GM12865 (cell line): ENCODE data around the gene CUEDC2.

Experiments used
- DNase-seq: peaks from one replicate; pipeline ENCODE4 v3.0.0; 2010; ENCODE audit warnings: low read depth
- H3K4me3 ChIP-seq: 2 replicates; pipeline ENCODE4 v1.5.1; 2011; ENCODE audit warnings: mild to moderate bottlenecking, low read depth, low read length, control low read depth
- CTCF ChIP-seq: IDR thresholded peaks from 2 replicates; pipeline ENCODE4 v1.5.1; 2011; ENCODE audit warnings: low read length, control low read depth, low read depth, inconsistent platforms; ENCODE audit not compliant: insufficient read depth; ENCODE audit errors: missing control alignments

CUEDC2 gene

DNA sequence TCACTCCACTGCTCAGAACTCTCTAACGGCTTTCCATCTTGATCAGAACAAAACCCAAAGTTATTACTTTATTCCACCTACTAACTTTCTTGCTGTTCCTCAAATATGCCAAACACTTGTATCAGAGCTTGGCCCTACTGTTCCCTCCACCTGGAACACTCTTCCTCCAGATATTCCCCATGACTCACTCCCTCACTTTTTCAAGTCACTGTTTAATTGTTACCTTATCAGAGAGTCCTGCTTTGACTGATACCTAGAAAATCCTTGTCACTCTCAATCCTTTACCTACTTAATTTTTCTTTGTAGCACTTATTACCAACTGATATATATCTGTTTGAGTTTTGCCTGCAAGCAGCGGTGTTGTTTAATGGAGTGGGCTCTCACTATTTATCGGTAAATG, 42.5 kb downstream of the CUEDC2 start:
- DNase-seq = no peak
- no peak for TF ChIP-seq CTCF
- no peak overlapping the region for H3K4me3 ChIP-seq

- H3K4me3 ChIP-seq = no peak overlapping the region
- no peak for DNase-seq
- TF ChIP-seq CTCF = no peak
These were observed 47.6 kb downstream of the CUEDC2 start for GRCh38 chr10:102384606-102385429.

GRCh38 chr10:102384053-102384452, 48.3 kb downstream of the CUEDC2 start:
- TF ChIP-seq CTCF = peak; percentile 6
- no peak for DNase-seq
- H3K4me3 ChIP-seq = no peak overlapping the region

- TF ChIP-seq CTCF = no peak
- no peak for DNase-seq
- no peak overlapping the region for H3K4me3 ChIP-seq
These were observed 49.5 kb downstream of the CUEDC2 start for GRCh38 chr10:102382871-102383270.

DNA sequence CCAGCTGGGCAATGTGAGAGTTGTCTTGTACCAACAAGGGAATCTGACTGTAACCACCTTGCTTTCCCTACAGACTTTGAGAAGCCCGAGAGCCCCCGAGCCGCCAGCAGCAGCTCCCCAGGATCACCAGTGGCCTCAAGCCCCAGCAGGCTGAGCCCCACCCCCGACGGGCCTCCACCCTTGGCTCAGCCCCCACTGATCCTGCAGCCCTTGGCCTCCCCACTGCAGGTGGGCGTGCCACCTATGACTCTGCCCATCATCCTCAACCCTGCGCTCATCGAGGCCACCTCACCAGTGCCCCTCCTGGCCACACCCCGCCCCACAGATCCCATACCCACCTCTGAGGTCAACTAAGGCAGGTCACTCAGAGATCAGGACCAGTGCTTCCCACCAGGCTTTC, 50.4 kb downstream of the CUEDC2 start:
- no peak overlapping the region for H3K4me3 ChIP-seq
- no peak for TF ChIP-seq CTCF
- DNase-seq = no peak

GRCh38 chr10:102379383-102379782, 53.0 kb downstream of the CUEDC2 start:
- no peak for TF ChIP-seq CTCF
- no peak for DNase-seq
- no peak overlapping the region for H3K4me3 ChIP-seq

GRCh38 chr10:102376901-102377300, 55.5 kb downstream of the CUEDC2 start:
- DNase-seq = no peak
- TF ChIP-seq CTCF = no peak
- H3K4me3 ChIP-seq = no peak overlapping the region
